Urinary bladder (tissue), 4 donors: Measurements from ENCODE around the gene SLC2A11. TPM values are rescaled to one million over a fixed set of nuclear protein-coding genes. Genes with fewer than 3 reads are reported as not detected.
A peak's percentile ranks its signal among the peaks of the same experiment; 100 is the strongest.

Experiments used
- DNase-seq: peaks from one replicate; pipeline ENCODE4 v3.0.0-alpha.2; 2015; ENCODE audit errors: extremely low spot score
- H3K27ac ChIP-seq: one replicate; pipeline ENCODE4 v1.5.1; 2013; ENCODE audit warnings: low read depth, mild to moderate bottlenecking, moderate library complexity
- H3K36me3 ChIP-seq: one replicate; pipeline ENCODE4 v1.6.1; 2013; ENCODE audit warnings: mild to moderate bottlenecking, moderate library complexity; ENCODE audit not compliant: insufficient read depth
- H3K4me1 ChIP-seq: one replicate; pipeline ENCODE4 v1.6.1; 2013; ENCODE audit warnings: mild to moderate bottlenecking, moderate library complexity; ENCODE audit not compliant: insufficient read depth
- H3K4me3 ChIP-seq: one replicate; pipeline ENCODE4 v1.5.1; 2013; ENCODE audit warnings: low read depth, low read length
- WGBS: extraction: QIAGEN DNeasy Blood & Tissue Kit; methylation state at CpG from one replicate; pipeline ENCODE4 v1.1.7; 2013; 5-methylcytosine and 5-hydroxymethylcytosine counted together
- polyA plus RNA-seq: library from polyadenylated mRNA; stranded (reverse); fragments of 200-250 nt; gene quantifications from one replicate; pipeline ENCODE4 v1.2.3, GENCODE V29; 2013
- total RNA-seq: library from RNA; depleted of rRNA; stranded (reverse); fragments of >200 nt; gene quantifications from one replicate; pipeline ENCODE4 v1.2.3, GENCODE V29; 2014
- donor health status: healthy with polysubstance abuse.
- donor health status: healthy.

Gene SLC2A11
- total RNA-seq (13.0 TPM), polyA plus RNA-seq (12.0 TPM)

GRCh38 chr22:23857606-23858483, at the start of gene SLC2A11:
TSS of gene SLC2A11 (plus strand) at chr22:23857875. CDS start at chr22:23858000, 125 bp downstream.
- WGBS = 1% methylated on average over 60 of the region's 60 CpGs
- Histone ChIP-seq H3K27ac (peak within 1 kb of the TSS; percentile 75), H3K36me3 (no peaks in the 10 kb centered on the region), H3K4me3 (peak within 1 kb of the TSS; percentile 43), H3K4me1 (no peaks in the 10 kb centered on the region)
- peak; percentile 97 for DNase-seq

DNA sequence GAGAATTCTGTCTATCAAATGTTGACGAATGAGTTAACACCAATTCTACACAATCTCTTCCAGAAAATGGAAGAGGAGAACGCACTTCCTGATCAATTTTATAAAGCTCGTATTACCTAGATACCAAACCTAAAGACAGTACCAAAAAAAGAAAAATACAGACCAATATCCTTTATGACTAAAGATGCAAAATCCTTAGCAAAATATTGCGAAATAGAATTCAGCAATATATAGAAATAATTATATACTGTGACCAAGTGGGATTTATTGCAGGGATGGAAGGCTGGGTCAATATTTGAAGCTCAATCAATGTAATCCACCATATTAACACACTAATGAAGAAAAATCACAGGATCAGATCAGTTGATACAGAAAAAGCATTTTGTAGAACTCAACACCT, 45.3 kb upstream of the SLC2A11 start:
- 94% methylated on average over 4 of the region's 4 CpGs for WGBS
- no peak for DNase-seq
- H3K27ac ChIP-seq = no peak overlapping the region
- H3K4me3 ChIP-seq = no peak overlapping the region
- no peaks in the 10 kb centered on the region for H3K36me3 ChIP-seq
- H3K4me1 ChIP-seq = no peaks in the 10 kb centered on the region

DNA sequence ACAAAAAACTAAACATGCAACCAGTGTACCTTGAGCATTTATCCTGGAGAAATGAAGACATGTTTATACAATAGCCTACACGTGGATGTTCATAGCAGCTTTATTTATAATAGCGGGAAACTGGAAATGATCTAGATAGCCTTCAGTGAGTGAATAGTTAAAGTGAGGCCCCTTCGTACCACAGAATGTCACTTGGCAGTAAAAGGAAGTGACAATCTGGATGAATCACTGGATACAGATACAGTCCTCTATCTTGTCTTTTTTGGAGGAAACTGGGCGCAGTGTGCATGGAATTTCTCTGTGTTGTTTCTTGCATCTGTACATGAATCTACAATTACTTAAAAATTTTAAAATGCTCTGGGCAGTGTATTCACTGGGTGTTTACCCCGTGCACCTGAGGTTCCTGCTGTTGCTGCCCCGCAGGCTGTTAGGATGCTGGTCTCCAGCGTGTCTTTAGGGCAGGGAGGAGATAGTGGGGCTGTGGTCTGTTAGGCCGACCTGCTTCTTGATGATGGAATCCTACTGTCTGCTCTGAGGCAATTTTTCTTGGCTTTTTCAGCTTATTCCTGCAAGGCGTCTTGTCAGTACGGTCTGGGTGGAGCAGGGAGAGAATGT, 42.0 kb upstream of the SLC2A11 start:
- Histone ChIP-seq H3K4me1 (no peaks in the 10 kb centered on the region), H3K4me3 (no peak overlapping the region), H3K36me3 (peaks cover 1% of the 10 kb centered on the region), H3K27ac (no peak overlapping the region)
- no peak for DNase-seq
- WGBS = 81% methylated on average over 10 of the region's 10 CpGs

DNA sequence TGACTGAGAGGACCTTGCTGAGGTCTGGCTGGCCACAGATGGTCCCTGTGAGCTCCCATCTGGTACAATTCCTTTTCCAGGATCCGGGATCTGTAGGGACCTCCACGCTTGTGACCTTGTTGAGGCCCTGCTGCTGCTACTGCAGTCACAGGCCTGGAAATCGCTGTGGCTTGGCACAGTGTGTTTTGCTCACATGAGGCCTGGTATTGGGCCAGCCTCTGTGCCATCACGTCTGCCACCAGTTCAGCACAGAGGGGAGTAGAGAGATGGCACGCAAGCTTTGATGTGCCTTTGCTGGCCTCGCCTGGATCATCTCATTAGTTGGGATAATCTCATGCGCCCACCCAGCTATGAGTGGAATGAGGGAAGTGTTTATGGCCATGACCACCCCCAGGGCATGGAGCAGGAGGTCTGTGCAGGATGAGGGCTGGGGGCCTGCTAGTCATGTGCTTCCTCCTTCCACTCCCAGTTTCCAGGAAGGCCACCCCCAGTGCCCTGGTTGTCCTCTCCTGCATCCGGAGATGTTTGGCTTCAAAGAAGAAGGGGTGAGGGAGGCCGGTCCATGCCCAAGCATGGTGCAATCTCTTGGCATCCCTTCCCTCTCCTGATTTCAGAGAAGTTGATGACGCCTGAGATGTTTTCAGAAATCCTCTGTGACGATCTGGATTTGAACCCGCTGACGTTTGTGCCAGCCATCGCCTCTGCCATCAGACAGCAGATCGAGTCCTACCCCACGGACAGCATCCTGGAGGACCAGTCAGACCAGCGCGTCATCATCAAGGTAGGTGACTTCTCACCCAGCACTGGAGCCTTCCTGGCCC, 41.3 kb upstream of the SLC2A11 start:
- Histone ChIP-seq H3K4me1 (no peaks in the 10 kb centered on the region), H3K36me3 (peaks cover 4% of the 10 kb centered on the region), H3K27ac (no peak overlapping the region), H3K4me3 (no peak overlapping the region)
- DNase-seq = no peak
- WGBS = 85% methylated on average over 18 of the region's 18 CpGs

- peaks cover 4% of the 10 kb centered on the region for H3K36me3 ChIP-seq
- H3K4me1 ChIP-seq = no peaks in the 10 kb centered on the region
- H3K4me3 ChIP-seq = no peak overlapping the region
- 98% methylated on average over 6 of the region's 6 CpGs for whole genome bisulfite sequencing
- DNase-seq = no peak
- H3K27ac ChIP-seq = no peak overlapping the region
Observed at GRCh38 chr22:23817146-23817545, 40.5 kb upstream of the SLC2A11 start.

DNA sequence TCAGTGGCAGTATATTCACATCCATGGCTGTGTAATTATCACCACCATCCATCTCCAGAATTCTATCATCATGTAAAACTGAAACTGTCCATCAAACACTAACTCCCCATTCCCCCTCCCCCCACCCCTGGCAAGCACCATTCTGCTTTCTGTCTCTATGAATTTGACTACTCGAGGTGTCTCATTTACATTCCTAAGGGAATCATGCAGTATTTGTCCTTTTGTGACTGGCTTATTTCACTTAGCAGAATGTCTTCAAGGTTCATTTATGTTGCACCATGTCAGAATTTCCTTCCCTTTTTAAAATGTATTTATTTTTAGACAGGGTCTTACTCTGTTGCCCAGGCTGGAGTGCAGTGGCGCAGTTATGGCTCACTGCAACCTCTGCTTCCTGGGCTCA, 39.1 kb upstream of the SLC2A11 start:
- DNase-seq = no peak
- WGBS = 91% methylated on average over 2 of the region's 2 CpGs
- Histone ChIP-seq H3K27ac (no peak overlapping the region), H3K36me3 (peaks cover 4% of the 10 kb centered on the region), H3K4me1 (no peaks in the 10 kb centered on the region), H3K4me3 (no peak overlapping the region)

DNA sequence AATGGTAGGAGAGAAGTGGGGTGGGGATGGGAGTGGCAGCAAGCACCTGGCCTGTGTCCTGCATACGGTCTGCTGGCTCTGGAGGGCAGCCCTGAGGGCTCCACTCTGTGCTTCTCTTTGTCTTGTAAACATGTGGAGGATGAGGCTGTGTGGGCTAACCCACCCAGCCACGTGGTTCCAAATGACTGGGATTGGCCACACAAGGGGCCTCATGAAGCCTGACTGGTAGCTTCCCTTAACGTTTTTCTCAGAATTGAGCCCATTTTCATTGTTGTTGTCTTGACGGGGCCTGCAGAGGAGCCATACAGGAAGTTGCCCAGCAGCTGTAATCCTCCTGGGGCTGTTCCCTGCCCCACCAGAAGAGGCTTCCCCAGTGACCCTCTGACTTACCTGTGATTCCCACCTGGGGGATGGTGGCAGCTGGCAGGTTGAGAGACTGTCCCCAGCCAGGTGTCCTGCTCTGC, 36.9 kb upstream of the SLC2A11 start:
- Histone ChIP-seq H3K4me1 (no peaks in the 10 kb centered on the region), H3K27ac (no peak overlapping the region), H3K36me3 (peaks cover 8% of the 10 kb centered on the region), H3K4me3 (no peak overlapping the region)
- no peak for DNase-seq
- WGBS = 59% methylated on average over 4 of the region's 4 CpGs

GRCh38 chr22:23822101-23822671, 35.5 kb upstream of the SLC2A11 start:
- Histone ChIP-seq H3K4me3 (no peak overlapping the region), H3K4me1 (no peaks in the 10 kb centered on the region), H3K36me3 (peaks cover 8% of the 10 kb centered on the region), H3K27ac (no peak overlapping the region)
- 86% methylated on average over 6 of the region's 6 CpGs for WGBS
- DNase-seq = no peak

- Histone ChIP-seq H3K4me3 (no peak overlapping the region), H3K36me3 (peaks cover 8% of the 10 kb centered on the region), H3K4me1 (no peaks in the 10 kb centered on the region), H3K27ac (no peak overlapping the region)
- DNase-seq = no peak
- 89% methylated on average over 14 of the region's 14 CpGs for WGBS
Observed at GRCh38 chr22:23823331-23823791, 34.3 kb upstream of the SLC2A11 start.

DNA sequence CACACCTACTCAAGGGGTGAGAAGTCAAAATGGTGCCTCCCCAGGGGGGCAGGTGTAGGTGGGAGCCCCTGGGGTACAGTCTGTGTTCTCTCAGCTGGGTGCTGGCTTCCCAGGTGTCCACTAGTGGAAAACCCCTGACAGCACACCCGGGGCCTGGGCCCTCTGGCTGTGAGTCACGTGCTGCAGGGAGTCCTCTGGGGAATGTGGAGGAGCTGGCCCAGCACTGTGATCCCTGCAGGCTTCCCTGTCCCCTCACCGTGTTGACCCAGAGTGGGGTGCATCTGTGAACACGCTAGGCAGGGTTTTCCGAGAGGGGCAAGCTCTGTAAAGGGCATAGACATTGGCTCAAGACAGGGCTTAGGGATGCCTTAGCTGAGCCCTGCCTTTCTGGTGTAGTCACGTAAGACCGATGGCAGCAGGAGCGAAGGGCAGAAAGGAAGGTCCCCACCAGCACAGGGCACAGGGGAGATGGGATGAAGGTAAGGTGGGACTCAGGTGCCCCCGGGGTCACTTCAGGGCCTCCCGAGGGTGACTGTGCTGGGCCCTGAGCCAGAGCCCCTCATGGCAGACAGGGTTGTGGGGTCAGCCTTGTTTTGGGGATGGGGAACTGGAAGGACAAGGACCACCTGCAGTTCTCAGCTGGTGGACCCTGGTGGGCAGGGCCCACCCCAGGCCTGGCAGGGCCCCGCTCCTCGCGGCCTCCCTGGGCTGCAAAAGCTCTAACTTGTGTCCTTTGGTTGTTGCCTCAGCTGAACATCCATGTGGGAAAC, 33.0 kb upstream of the SLC2A11 start:
- Histone ChIP-seq H3K36me3 (peaks cover 8% of the 10 kb centered on the region), H3K4me3 (no peak overlapping the region), H3K27ac (no peak overlapping the region), H3K4me1 (no peaks in the 10 kb centered on the region)
- WGBS = 91% methylated on average over 13 of the region's 13 CpGs
- no peak for DNase-seq

- WGBS = 97% methylated on average over 12 of the region's 12 CpGs
- no peak overlapping the region for H3K27ac ChIP-seq
- no peak overlapping the region for H3K4me3 ChIP-seq
- no peaks in the 10 kb centered on the region for H3K4me1 ChIP-seq
- no peak for DNase-seq
- H3K36me3 ChIP-seq = peaks cover 8% of the 10 kb centered on the region
Observed at GRCh38 chr22:23825246-23825905, 32.3 kb upstream of the SLC2A11 start.
